ENCODE results near the gene SEMA3B.

DNA sequence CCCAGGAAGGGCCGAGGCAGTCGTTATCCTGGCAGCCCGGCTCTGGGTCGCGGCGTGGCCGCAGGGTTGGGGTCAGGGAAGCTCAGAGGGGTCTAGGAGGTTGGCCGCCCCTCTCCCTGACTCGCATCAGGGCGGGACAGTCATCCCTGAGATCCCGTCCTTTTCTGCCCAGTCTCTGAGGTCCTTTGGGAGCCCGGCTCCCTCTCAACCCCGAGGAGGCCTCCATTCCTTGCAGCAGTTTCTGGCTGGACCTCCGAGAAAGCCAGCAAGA, 53.1 kb downstream of the SEMA3B start:
- TF ChIP-seq BHLHE40 (IDR thresholded peaks at IDR 0.05; ENCODE audit: low read depth, low read length) (no peak), MAFK (IDR thresholded peaks at IDR 0.05; ENCODE audit: low read depth, low read length) (no peak), POLR2A (IDR thresholded peaks at IDR 0.05; ENCODE audit: low read depth, low read length) (no peak), RCOR1 (IDR thresholded peaks at IDR 0.05; ENCODE audit: insufficient replicate concordance, low read length) (no peak), CHD1 (IDR thresholded peaks at IDR 0.05; ENCODE audit: low read depth, low read length) (no peak), MXI1 (IDR thresholded peaks at IDR 0.05; ENCODE audit: borderline replicate concordance, low read depth, low read length) (no peak), CEBPB (IDR thresholded peaks at IDR 0.05; ENCODE audit: low read depth, low read length) (no peak)
- TF ChIP-seq, protein P1, sequence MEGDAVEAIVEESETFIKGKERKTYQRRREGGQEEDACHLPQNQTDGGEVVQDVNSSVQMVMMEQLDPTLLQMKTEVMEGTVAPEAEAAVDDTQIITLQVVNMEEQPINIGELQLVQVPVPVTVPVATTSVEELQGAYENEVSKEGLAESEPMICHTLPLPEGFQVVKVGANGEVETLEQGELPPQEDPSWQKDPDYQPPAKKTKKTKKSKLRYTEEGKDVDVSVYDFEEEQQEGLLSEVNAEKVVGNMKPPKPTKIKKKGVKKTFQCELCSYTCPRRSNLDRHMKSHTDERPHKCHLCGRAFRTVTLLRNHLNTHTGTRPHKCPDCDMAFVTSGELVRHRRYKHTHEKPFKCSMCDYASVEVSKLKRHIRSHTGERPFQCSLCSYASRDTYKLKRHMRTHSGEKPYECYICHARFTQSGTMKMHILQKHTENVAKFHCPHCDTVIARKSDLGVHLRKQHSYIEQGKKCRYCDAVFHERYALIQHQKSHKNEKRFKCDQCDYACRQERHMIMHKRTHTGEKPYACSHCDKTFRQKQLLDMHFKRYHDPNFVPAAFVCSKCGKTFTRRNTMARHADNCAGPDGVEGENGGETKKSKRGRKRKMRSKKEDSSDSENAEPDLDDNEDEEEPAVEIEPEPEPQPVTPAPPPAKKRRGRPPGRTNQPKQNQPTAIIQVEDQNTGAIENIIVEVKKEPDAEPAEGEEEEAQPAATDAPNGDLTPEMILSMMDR (conservative IDR thresholded peaks at IDR 0.05; ENCODE audit: low read depth, low read length), result no peak
- TF ChIP-seq, protein P2, sequence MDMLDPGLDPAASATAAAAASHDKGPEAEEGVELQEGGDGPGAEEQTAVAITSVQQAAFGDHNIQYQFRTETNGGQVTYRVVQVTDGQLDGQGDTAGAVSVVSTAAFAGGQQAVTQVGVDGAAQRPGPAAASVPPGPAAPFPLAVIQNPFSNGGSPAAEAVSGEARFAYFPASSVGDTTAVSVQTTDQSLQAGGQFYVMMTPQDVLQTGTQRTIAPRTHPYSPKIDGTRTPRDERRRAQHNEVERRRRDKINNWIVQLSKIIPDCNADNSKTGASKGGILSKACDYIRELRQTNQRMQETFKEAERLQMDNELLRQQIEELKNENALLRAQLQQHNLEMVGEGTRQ (IDR thresholded peaks at IDR 0.05; ENCODE audit: low read depth, low read length), result no peak
